ENCODE measurements around the gene KCNF1. TPM values are rescaled to one million over a fixed set of nuclear protein-coding genes. Genes with fewer than 3 reads are reported as not detected.

The KCNF1 gene
- total RNA-seq, 1 experiment from 2014 or later = 1.2 TPM

DNA sequence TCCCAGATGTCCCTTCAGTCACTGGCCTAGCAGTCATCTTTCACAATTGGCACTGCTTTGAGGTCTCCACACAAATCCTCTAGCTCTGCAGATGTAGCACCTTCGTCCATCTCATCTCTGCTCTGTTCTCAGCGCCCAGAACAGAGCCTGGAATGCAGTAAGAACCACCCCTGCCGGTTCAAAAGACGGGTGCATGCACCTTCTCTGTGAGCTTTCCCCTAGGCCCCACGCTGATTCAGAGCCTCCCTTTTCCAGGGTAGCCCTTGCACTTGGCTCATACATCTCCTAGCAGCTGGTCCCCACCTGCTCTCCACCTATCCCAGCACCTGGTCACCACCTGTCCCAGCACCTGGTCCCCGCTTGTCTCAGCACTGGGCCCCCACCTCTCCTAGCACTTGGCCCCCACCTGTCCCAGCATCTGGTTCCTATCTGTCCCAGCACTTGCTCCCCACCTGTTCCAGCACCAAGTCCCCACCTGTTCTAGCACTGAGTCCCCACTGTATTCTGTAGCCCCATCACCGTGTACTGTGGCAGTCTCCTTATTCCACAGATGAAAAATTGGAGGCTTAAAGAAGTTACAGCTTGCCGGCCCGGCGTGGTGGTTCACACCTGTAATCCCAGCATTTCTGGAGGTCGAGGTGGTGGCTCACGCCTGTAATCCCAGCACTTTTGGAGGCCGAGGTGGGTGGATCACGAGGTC, 4.7 kb upstream of the KCNF1 start:
- ATAC-seq = no peak
- ChIA-PET POLR2A (interaction anchor here (0.6 kb wide), 1 partner anchor 30 kb away, joined by 4 read pairs; no protein-coding TSS in a partner anchor), CTCF (interaction anchor here (0.9 to 1.4 kb wide), 3 partner anchors 72 to 218 kb away, joined by 3 to 4 read pairs (median 4); no protein-coding TSS in a partner anchor)
- H3K27me3 Mint-ChIP-seq (ENCODE audit: low read depth) = peaks cover 12% of the 10 kb centered on the region
- H3K4me1 Mint-ChIP-seq = peaks cover 22% of the 10 kb centered on the region
- H3K4me3 Mint-ChIP-seq = no peak overlapping the region
- no peak for DNase-seq (ENCODE audit: low spot score)
- TF ChIP-seq TCF7 (CRISPR knock-in tag; IDR thresholded peaks at IDR 0.05; ENCODE audit: low read depth) = no peak
- H3K9me3 Mint-ChIP-seq = peaks cover 10% of the 10 kb centered on the region
- H3K36me3 Mint-ChIP-seq = peaks cover 11% of the 10 kb centered on the region
- H3K27ac Mint-ChIP-seq = no peak overlapping the region

DNA sequence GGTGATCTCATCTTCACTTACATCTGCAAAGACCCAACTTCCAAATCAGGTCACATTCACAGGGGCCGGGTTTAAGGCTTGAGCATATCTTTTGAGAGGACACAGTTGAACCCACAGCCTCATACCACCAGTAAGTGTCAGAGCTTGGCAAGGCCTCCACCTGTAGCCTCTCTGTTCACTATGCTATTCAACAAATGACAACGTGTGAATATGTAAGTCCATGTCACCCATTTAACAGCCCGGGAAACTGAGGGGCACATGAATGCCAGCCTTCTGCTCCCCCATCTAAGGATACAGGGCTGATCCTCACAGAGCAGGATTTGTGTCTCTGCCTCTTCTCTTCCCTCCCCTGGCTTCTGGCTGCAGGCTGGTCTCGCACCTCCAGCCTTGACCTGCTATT, 3.5 kb upstream of the KCNF1 start:
- ChIA-PET POLR2A (no interaction called here), CTCF (interaction anchor here (1.7 to 6.6 kb wide), 3 partner anchors 71 to 212 kb away, joined by 3 to 84 read pairs (median 58); no protein-coding TSS in a partner anchor)
- DNase-seq (ENCODE audit: low spot score) = no peak
- H3K36me3 Mint-ChIP-seq = peaks cover 12% of the 10 kb centered on the region
- H3K4me3 Mint-ChIP-seq = no peak overlapping the region
- peaks cover 22% of the 10 kb centered on the region for H3K27me3 Mint-ChIP-seq (ENCODE audit: low read depth)
- peaks cover 10% of the 10 kb centered on the region for H3K9me3 Mint-ChIP-seq
- TF ChIP-seq FOXK1 (CRISPR knock-in tag; IDR thresholded peaks at IDR 0.05) = no peak
- TF ChIP-seq, protein P1, sequence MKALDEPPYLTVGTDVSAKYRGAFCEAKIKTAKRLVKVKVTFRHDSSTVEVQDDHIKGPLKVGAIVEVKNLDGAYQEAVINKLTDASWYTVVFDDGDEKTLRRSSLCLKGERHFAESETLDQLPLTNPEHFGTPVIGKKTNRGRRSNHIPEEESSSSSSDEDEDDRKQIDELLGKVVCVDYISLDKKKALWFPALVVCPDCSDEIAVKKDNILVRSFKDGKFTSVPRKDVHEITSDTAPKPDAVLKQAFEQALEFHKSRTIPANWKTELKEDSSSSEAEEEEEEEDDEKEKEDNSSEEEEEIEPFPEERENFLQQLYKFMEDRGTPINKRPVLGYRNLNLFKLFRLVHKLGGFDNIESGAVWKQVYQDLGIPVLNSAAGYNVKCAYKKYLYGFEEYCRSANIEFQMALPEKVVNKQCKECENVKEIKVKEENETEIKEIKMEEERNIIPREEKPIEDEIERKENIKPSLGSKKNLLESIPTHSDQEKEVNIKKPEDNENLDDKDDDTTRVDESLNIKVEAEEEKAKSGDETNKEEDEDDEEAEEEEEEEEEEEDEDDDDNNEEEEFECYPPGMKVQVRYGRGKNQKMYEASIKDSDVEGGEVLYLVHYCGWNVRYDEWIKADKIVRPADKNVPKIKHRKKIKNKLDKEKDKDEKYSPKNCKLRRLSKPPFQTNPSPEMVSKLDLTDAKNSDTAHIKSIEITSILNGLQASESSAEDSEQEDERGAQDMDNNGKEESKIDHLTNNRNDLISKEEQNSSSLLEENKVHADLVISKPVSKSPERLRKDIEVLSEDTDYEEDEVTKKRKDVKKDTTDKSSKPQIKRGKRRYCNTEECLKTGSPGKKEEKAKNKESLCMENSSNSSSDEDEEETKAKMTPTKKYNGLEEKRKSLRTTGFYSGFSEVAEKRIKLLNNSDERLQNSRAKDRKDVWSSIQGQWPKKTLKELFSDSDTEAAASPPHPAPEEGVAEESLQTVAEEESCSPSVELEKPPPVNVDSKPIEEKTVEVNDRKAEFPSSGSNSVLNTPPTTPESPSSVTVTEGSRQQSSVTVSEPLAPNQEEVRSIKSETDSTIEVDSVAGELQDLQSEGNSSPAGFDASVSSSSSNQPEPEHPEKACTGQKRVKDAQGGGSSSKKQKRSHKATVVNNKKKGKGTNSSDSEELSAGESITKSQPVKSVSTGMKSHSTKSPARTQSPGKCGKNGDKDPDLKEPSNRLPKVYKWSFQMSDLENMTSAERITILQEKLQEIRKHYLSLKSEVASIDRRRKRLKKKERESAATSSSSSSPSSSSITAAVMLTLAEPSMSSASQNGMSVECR (CRISPR knock-in tag; IDR thresholded peaks at IDR 0.05; ENCODE audit: borderline replicate concordance) = no peak
- no peak for TF ChIP-seq ZNF416 (CRISPR knock-in tag; IDR thresholded peaks at IDR 0.05)
- TF ChIP-seq ZNF317 (CRISPR knock-in tag; IDR thresholded peaks at IDR 0.05; ENCODE audit: borderline replicate concordance, low read depth) = no peak
- no peak for TF ChIP-seq CREM (CRISPR knock-in tag; IDR thresholded peaks at IDR 0.05)
- no peak overlapping the region for H3K27ac Mint-ChIP-seq
- ATAC-seq = no peak
- H3K4me1 Mint-ChIP-seq = peaks cover 24% of the 10 kb centered on the region

DNA sequence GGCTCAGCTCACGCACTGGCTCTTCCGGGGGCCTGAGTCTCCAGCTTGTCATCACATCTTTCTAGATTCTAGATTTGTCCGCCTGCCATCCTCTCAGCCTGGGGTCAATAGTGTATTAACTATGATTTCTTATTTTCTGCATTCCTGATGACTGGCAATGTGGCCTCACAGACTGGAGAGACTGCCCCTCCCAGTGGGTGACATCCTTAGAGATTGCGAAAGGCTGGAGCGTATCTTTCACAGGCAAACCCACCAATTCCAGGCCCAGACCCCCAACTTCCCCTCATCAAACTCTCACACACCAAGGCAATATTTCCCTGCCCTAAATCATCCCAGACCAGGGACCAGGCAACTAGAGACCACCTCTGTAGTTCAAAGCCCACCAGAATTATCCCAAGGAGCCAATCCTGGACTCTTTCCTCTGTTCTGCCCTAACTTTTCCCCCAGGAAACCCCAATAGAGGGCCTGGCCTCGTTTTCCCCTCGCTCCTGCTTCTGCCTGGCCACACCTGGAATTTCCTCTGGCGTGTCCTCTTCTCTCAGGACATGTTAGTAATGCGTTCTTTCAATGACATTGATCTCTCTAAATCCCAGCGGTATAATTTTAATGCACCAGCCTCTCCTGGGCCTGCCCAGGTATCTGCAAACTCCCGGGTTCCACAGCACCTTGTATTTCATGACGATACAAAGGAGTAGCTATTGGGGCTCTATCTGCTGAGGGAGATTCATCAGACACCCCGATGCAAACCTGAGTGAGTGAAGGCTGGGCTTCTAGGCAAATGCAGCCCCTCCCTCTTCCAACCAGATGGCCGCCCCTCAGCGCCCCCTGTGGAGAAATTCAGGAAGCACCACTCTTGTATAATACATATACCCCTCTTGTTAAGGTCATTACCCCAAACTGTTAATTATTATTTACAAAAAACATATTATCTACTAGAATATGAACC, 2.4 kb upstream of the KCNF1 start:
- Mint-ChIP-seq H3K4me1 (peaks cover 24% of the 10 kb centered on the region), H3K36me3 (peaks cover 9% of the 10 kb centered on the region), H3K27me3 (ENCODE audit: low read depth) (peaks cover 33% of the 10 kb centered on the region), H3K27ac (no peak overlapping the region), H3K9me3 (peaks cover 6% of the 10 kb centered on the region), H3K4me3 (no peak overlapping the region)
- ATAC-seq (peak; percentile 64), DNase-seq (ENCODE audit: low spot score) (peak; percentile 81)
- ChIA-PET CTCF (interaction anchor here (0.6 to 6.6 kb wide), 37 partner anchors 9 to 223 kb away, joined by 3 to 84 read pairs (median 4); partner anchors contain the start of gene PDIA6), POLR2A (no interaction called here)
- TF ChIP-seq NR3C1 (CRISPR knock-in tag; conservative IDR thresholded peaks at IDR 0.05; ENCODE audit: low read depth) (no peak), OVOL2 (CRISPR knock-in tag; IDR thresholded peaks at IDR 0.05; ENCODE audit: borderline replicate concordance) (no peak)
- TF ChIP-seq, protein P2, sequence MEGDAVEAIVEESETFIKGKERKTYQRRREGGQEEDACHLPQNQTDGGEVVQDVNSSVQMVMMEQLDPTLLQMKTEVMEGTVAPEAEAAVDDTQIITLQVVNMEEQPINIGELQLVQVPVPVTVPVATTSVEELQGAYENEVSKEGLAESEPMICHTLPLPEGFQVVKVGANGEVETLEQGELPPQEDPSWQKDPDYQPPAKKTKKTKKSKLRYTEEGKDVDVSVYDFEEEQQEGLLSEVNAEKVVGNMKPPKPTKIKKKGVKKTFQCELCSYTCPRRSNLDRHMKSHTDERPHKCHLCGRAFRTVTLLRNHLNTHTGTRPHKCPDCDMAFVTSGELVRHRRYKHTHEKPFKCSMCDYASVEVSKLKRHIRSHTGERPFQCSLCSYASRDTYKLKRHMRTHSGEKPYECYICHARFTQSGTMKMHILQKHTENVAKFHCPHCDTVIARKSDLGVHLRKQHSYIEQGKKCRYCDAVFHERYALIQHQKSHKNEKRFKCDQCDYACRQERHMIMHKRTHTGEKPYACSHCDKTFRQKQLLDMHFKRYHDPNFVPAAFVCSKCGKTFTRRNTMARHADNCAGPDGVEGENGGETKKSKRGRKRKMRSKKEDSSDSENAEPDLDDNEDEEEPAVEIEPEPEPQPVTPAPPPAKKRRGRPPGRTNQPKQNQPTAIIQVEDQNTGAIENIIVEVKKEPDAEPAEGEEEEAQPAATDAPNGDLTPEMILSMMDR (IDR thresholded peaks at IDR 0.05) = peak; percentile 66
- TF ChIP-seq, protein P3, sequence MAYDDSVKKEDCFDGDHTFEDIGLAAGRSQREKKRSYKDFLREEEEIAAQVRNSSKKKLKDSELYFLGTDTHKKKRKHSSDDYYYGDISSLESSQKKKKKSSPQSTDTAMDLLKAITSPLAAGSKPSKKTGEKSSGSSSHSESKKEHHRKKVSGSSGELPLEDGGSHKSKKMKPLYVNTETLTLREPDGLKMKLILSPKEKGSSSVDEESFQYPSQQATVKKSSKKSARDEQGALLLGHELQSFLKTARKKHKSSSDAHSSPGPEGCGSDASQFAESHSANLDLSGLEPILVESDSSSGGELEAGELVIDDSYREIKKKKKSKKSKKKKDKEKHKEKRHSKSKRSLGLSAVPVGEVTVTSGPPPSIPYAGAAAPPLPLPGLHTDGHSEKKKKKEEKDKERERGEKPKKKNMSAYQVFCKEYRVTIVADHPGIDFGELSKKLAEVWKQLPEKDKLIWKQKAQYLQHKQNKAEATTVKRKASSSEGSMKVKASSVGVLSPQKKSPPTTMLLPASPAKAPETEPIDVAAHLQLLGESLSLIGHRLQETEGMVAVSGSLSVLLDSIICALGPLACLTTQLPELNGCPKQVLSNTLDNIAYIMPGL (CRISPR knock-in tag; IDR thresholded peaks at IDR 0.05) = no peak
